ENCODE results near the gene NEAT1.
A peak's percentile ranks its signal among the peaks of the same experiment; 100 is the strongest.

The NEAT1 gene

DNA sequence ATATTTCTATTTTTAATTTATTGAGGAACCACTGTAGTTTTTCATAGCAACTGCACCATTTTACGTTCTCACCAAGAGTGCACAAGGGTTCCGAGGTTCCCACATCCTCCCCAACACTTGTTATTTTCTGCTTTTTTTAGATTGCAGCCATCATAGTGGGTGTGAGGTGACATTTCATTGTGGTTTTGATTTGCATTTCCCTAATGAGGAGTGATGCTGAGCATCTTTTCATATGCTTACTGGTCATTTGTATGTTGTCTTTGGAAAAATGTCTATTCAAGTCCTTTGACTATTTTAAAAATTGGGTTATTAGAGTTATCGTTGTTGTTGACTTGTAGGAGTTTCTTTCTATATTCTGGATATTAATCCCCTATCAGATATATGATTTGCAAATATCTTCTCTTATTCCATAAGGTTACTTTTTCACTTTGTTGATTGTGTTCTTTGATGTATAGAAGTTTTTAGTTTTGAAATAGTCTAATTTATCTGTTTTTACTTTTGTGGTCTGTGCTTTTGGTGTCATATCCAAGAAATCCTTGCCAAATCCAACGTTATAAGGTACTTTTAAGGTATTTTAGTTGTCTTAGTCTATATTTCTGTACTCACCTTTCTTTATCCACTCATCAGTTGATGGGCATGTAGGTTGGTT lies 9.0 kb downstream of the NEAT1 start:
- WGBS, 2 experiments (ENCODE audit: insufficient coverage in 2 of 2): 92% methylated on average over 2 of the region's 4 CpGs; no CpG with 5 or more reads in 1 of the 2 experiments
- Histone ChIP-seq H3K27ac (ENCODE audit: low read depth, low read length, severe bottlenecking) (no peak overlapping the region), H3K9me3 (ENCODE audit: control insufficient read depth, low read length) (no peaks in the 10 kb centered on the region), H3K4me1 (ENCODE audit: control insufficient read depth, insufficient read depth, low read length, poor library complexity, severe bottlenecking) (peaks cover 14% of the 10 kb centered on the region), H3K4me3 (ENCODE audit: extremely low read depth, insufficient read depth, low read length, poor library complexity, severe bottlenecking) (peak overlapping the region; percentile 14), H3K36me3 (ENCODE audit: control insufficient read depth, insufficient read depth, low read length) (peaks cover 86% of the 10 kb centered on the region)

DNA sequence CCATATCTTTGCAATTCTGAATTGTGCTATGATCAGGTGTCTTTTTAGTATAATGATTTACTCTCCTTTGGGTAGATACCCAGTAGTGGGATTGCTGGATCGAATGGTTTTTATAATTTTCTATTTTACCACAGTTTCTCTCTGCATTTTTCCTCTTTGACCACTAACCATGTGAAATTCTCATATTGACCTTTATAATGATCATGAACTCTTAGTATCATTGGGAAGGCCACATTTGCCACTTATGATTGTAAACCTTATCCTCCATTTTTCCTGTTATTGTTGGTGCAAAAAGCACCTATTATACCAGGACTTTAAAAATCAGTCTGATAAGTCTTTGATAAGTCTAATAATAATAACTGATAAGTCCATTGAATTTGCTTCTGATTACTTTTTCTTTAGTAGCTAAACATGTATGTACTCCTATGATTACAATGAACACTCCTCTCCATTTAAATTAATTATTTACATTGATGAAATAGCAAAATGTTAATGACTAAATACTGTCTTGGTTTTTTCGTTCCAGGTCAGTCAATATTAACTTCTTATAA lies 9.6 kb downstream of the NEAT1 start:
- Histone ChIP-seq H3K36me3 (ENCODE audit: control insufficient read depth, insufficient read depth, low read length) (peaks cover 83% of the 10 kb centered on the region), H3K9me3 (ENCODE audit: control insufficient read depth, low read length) (no peaks in the 10 kb centered on the region), H3K4me1 (ENCODE audit: control insufficient read depth, insufficient read depth, low read length, poor library complexity, severe bottlenecking) (peaks cover 11% of the 10 kb centered on the region), H3K4me3 (ENCODE audit: extremely low read depth, insufficient read depth, low read length, poor library complexity, severe bottlenecking) (peak overlapping the region; percentile 14), H3K27ac (ENCODE audit: low read depth, low read length, severe bottlenecking) (no peak overlapping the region)
- no CpG with 5 or more reads among the region's 2 CpGs for WGBS, 2 experiments (ENCODE audit: insufficient coverage in 2 of 2)

DNA sequence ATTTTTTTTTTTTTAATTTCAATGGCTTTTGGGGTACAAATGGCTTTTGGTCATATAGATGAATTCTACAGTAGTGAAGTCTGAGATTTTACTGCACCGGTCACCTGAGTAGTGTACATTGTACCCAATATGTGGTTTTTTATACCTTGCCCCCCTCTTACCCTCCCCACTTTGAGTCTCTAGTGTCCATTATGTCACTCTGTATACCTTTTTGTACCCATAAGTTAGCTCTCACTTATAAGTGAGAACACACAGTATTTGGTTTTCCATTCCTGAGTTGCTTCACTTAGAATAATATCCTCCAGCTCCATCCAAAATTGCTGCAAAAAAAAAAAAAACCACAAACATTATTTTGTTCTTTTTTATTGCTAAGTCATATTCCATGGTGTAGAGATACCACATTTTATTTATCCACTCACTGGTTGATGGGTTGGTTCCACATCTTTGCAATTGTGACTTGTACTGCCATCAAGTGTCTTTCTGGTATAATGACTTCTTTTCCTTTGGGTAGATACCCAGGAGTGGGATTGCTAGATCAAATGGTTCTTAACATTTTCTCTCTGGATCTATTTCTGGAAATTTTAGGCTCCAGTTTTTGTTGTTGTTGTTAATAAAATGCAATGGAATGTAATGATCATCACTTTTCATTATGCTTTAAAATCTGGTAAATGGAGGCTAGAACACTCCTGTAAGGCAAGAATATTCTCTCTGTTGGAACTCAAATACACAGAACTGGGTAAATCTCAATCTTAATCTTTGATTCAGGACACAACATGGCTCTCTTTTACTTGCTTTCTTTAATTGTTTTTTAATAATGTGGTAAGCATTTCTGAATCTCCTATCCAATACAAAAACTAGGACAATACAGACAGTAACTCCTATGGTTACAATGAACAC lies 10.3 kb downstream of the NEAT1 start:
- WGBS, 2 experiments (ENCODE audit: insufficient coverage in 2 of 2): 100% methylated on average over 1 of the region's 1 CpG; no CpG with 5 or more reads in 1 of the 2 experiments
- Histone ChIP-seq H3K4me3 (ENCODE audit: extremely low read depth, insufficient read depth, low read length, poor library complexity, severe bottlenecking) (no peak overlapping the region), H3K4me1 (ENCODE audit: control insufficient read depth, insufficient read depth, low read length, poor library complexity, severe bottlenecking) (peaks cover 6% of the 10 kb centered on the region), H3K36me3 (ENCODE audit: control insufficient read depth, insufficient read depth, low read length) (peaks cover 83% of the 10 kb centered on the region), H3K27ac (ENCODE audit: low read depth, low read length, severe bottlenecking) (no peak overlapping the region), H3K9me3 (ENCODE audit: control insufficient read depth, low read length) (no peaks in the 10 kb centered on the region)

DNA sequence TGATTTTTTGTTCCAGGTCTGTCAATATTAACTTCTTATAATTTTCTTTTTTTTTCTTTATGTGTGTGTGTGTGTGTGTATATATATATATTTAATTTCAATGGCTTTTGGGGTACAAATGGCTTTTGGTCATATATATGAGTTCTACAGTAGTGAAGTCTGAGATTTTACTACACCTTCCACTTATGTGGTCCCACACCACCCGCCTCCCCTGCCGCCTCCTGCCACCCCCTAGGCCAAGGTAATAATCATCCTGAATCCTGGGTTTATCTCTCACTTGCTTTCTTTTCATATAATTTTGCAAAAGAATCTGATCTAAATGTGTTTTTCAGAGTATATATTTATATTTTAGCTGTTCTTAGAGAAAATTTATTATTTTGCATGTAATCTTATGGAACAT lies 11.1 kb downstream of the NEAT1 start:
- no peaks in the 10 kb centered on the region for H3K9me3 ChIP-seq (ENCODE audit: control insufficient read depth, low read length)
- no CpG with 5 or more reads among the region's 2 CpGs for WGBS, 2 experiments (ENCODE audit: insufficient coverage in 2 of 2)
- H3K4me3 ChIP-seq (ENCODE audit: extremely low read depth, insufficient read depth, low read length, poor library complexity, severe bottlenecking): no peak overlapping the region
- no peaks in the 10 kb centered on the region for H3K4me1 ChIP-seq (ENCODE audit: control insufficient read depth, insufficient read depth, low read length, poor library complexity, severe bottlenecking)
- H3K36me3 ChIP-seq (ENCODE audit: control insufficient read depth, insufficient read depth, low read length): peaks cover 83% of the 10 kb centered on the region
- no peak overlapping the region for H3K27ac ChIP-seq (ENCODE audit: low read depth, low read length, severe bottlenecking)

DNA sequence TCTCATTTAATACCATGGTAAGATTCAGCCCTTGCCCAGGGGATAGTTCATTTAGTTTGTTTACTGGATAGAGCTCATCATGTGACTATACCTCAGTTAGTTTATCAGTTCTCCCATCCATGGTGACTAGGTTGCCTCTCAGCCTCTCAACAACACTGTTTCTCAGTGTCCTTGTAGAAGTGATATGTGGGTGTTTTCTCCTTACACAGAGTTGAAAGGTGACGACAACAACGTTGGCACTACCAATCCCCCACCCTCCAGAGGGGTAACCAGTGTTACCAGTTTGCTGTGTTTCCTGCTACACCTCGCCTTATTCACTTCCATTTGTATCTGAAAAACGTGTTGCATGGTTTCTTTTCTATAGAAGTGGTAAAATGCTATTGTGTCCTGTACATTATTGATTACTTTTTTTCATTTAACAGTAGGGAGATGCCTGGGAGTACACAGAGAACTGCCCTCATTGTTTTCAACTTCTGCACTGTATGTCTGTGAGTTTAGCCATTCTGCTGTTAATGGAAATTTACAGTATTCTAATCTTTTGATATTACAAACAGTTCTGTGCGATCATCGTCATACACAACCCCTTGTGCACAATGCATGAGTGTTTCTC lies 11.6 kb downstream of the NEAT1 start:
- peaks cover 86% of the 10 kb centered on the region for H3K36me3 ChIP-seq (ENCODE audit: control insufficient read depth, insufficient read depth, low read length)
- H3K4me3 ChIP-seq (ENCODE audit: extremely low read depth, insufficient read depth, low read length, poor library complexity, severe bottlenecking): no peak overlapping the region
- peak overlapping the region; percentile 17 for H3K27ac ChIP-seq (ENCODE audit: low read depth, low read length, severe bottlenecking)
- no peaks in the 10 kb centered on the region for H3K4me1 ChIP-seq (ENCODE audit: control insufficient read depth, insufficient read depth, low read length, poor library complexity, severe bottlenecking)
- WGBS, 2 experiments (ENCODE audit: insufficient coverage in 2 of 2): 79% methylated on average over 2 of the region's 6 CpGs; no CpG with 5 or more reads in 1 of the 2 experiments
- no peaks in the 10 kb centered on the region for H3K9me3 ChIP-seq (ENCODE audit: control insufficient read depth, low read length)

DNA sequence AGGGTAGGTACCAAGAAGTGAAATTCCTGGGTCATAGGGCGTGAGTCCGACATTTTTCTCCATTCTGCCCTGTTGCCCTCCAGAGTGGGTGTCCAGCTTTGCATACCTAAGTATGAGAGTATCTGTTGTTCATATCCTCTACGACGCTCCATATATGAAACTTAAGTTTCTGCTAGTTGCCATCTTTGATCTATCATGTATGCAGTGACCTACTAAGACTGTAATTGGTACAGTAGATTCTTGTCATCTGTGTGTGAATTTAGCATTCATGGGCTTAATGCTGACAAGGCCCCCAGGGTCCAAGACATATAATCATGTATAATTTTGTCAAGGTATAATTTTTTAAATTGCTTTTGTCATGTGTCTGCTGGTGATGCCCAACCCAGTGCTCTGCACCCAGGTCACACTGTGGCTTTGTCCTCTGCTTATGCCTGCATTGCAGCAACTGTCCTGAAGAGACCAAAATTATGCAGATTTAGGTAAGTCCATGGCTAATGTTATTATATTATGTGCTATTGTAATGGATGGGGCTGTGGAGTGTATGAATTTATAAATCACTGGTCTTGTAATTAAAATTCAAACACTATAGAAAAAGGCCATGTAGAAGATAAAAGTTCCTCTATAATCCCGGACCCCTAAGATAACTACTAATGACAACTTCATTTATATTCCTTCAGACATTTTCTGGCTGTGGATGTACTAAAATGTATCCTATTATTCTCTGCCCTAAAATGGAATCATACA lies 12.2 kb downstream of the NEAT1 start:
- Histone ChIP-seq H3K4me3 (ENCODE audit: extremely low read depth, insufficient read depth, low read length, poor library complexity, severe bottlenecking) (no peak overlapping the region), H3K4me1 (ENCODE audit: control insufficient read depth, insufficient read depth, low read length, poor library complexity, severe bottlenecking) (no peaks in the 10 kb centered on the region), H3K27ac (ENCODE audit: low read depth, low read length, severe bottlenecking) (peak overlapping the region; percentile 4), H3K36me3 (ENCODE audit: control insufficient read depth, insufficient read depth, low read length) (peaks cover 89% of the 10 kb centered on the region), H3K9me3 (ENCODE audit: control insufficient read depth, low read length) (no peaks in the 10 kb centered on the region)
- WGBS, 2 experiments (ENCODE audit: insufficient coverage in 2 of 2): 88 to 100% methylated on average over 2 to 4 of the region's 5 CpGs

DNA sequence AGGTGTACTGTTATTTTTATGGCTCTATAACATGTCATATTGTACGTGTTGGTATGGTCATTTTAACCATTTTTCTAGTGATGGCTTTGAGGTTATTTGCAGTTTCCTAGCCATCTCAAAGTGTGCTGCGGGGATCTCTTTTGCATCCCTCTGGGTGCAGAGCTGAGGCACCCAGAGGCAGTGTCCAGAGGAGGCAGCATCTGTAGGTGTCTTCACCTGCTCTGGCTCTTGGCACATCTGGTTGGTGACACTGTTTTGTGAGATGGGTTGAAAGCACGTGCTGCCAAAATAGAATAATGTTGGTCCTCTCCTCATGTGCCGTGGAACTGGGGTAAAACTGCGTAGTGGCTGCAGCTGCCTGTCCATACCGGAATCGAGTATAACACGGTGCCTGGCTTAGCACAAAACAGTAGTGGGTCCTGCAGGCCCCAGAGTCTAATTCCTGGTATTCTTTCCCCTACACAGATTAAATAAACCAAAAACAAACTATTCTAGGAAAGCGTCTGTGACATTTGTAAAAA lies 12.9 kb downstream of the NEAT1 start:
- 93 to 95% methylated on average over 5 to 9 of the region's 9 CpGs for WGBS, 2 experiments (ENCODE audit: insufficient coverage in 2 of 2)
- Histone ChIP-seq H3K4me3 (ENCODE audit: extremely low read depth, insufficient read depth, low read length, poor library complexity, severe bottlenecking) (no peak overlapping the region), H3K4me1 (ENCODE audit: control insufficient read depth, insufficient read depth, low read length, poor library complexity, severe bottlenecking) (no peaks in the 10 kb centered on the region), H3K9me3 (ENCODE audit: control insufficient read depth, low read length) (no peaks in the 10 kb centered on the region), H3K36me3 (ENCODE audit: control insufficient read depth, insufficient read depth, low read length) (peaks cover 89% of the 10 kb centered on the region), H3K27ac (ENCODE audit: low read depth, low read length, severe bottlenecking) (no peak overlapping the region)

DNA sequence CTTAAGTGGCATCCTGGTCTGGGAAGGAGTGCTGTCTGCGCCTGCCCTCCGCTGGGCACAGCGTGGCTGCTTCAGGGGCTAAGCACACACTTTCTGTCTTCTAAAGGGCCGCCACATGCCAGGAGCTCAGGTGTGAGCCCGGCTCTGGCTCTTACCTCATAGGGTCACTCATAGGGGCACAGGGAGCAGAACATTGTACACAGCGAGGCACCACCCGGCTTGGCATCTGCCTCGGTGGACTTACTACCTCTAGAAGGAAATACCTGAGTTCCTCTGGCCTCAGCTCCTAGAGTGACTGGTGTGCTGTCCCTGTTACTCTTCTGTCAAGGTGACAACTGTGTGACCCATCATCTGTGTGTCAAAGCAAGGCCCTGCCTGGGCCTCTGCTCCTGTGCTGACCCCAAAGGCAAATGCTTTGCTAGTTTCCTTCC lies 13.4 kb downstream of the NEAT1 start:
- H3K4me1 ChIP-seq (ENCODE audit: control insufficient read depth, insufficient read depth, low read length, poor library complexity, severe bottlenecking): peaks cover 3% of the 10 kb centered on the region
- H3K9me3 ChIP-seq (ENCODE audit: control insufficient read depth, low read length): no peaks in the 10 kb centered on the region
- 91 to 95% methylated on average over 7 to 8 of the region's 8 CpGs for WGBS, 2 experiments (ENCODE audit: insufficient coverage in 2 of 2)
- H3K27ac ChIP-seq (ENCODE audit: low read depth, low read length, severe bottlenecking): no peak overlapping the region
- no peak overlapping the region for H3K4me3 ChIP-seq (ENCODE audit: extremely low read depth, insufficient read depth, low read length, poor library complexity, severe bottlenecking)
- peaks cover 86% of the 10 kb centered on the region for H3K36me3 ChIP-seq (ENCODE audit: control insufficient read depth, insufficient read depth, low read length)

DNA sequence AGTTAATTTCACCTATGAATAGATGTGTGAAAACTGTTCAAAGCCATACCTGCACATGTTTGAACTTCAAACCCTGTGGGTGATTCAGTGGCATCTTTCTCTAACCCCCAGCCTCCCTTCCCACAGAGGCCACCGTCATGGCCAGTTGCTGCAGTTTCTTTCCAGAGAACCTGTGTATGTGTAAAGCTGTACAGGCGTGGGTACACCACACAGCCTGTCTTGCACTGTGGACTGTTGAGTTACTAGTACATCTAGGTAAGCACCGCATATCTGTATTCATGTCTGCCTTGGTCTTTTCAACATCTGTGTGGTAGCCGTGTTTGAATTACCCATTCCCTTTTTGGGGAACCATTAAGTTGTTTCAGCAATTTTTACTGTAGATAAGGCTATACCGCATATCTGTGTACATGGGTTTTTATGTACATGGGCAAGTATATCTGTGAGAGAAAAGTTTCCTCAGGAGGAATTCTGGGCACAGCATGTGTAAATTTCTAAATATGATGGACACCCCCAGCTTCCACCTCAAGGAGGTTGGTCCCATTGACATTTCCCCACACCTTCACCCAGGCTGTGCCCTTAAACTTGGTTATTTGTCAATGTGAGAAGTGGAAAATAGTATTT lies 13.9 kb downstream of the NEAT1 start:
- no peak overlapping the region for H3K4me3 ChIP-seq (ENCODE audit: extremely low read depth, insufficient read depth, low read length, poor library complexity, severe bottlenecking)
- WGBS, 2 experiments (ENCODE audit: insufficient coverage in 2 of 2): 95 to 100% methylated on average over 3 of the region's 5 CpGs
- H3K27ac ChIP-seq (ENCODE audit: low read depth, low read length, severe bottlenecking): no peak overlapping the region
- no peaks in the 10 kb centered on the region for H3K9me3 ChIP-seq (ENCODE audit: control insufficient read depth, low read length)
- peaks cover 85% of the 10 kb centered on the region for H3K36me3 ChIP-seq (ENCODE audit: control insufficient read depth, insufficient read depth, low read length)
- H3K4me1 ChIP-seq (ENCODE audit: control insufficient read depth, insufficient read depth, low read length, poor library complexity, severe bottlenecking): peaks cover 6% of the 10 kb centered on the region
